H1 (cell line): ENCODE data around the gene PPP1R12B. TPM values are rescaled to one million over a fixed set of nuclear protein-coding genes. Genes with fewer than 3 reads are reported as not detected.
"Not testable (repeated sequence)": the region's sequence is repeated elsewhere in the genome, so short reads cannot be mapped to it uniquely, and the experiment has no call there.

Source experiments
- CTCF ChIA-PET: fragments of 300-600 bp; sonication (Branson Sonifier 250); formaldehyde crosslinking; loops from one replicate; lab custom pipeline; 2021; ENCODE audit not compliant: partially characterized antibody; lab: Charles Lee
- POLR2A ChIA-PET: fragments of 300-600 bp; sonication (Branson Sonifier 250); formaldehyde crosslinking; loops from one replicate; lab custom pipeline; 2021; ENCODE audit warnings: inconsistent platforms; ENCODE audit not compliant: partially characterized antibody; lab: Charles Lee
- DNase-seq, 2 experiments: peaks; one replicate each; pipeline versions ENCODE4 v3.0.0 to v3.0.0-alpha.2; 2010 to 2022; ENCODE audit warnings: low spot score in 2 of 2, low read depth in 1 of 2, mixed read lengths in 1 of 2
- FAIRE-seq: peaks from 2 replicates; lab custom pipeline; 2011; peaks lifted over from hg19 to GRCh38; lab: Jason Lieb, UNC
- H2AFZ ChIP-seq: 2 replicates; pipeline ENCODE4 v1.8.1; 2012; ENCODE audit warnings: low read length, inconsistent platforms
- H2AK5ac ChIP-seq: 2 replicates; pipeline ENCODE4 v1.6.1; 2013; ENCODE audit warnings: low read depth, low read length
- H2BK120ac ChIP-seq: replicated peaks from 2 replicates; pipeline ENCODE3; 2013; ENCODE audit warnings: low read depth, low read length, inconsistent platforms
- H2BK12ac ChIP-seq: 2 replicates; pipeline ENCODE4 v1.6.1; 2013; ENCODE audit warnings: low read depth, low read length
- H2BK15ac ChIP-seq: 2 replicates; pipeline ENCODE4 v1.6.1; 2013; ENCODE audit warnings: low read length
- H2BK20ac ChIP-seq: 2 replicates; pipeline ENCODE4 v1.6.1; 2013; ENCODE audit warnings: low read length
- H2BK5ac ChIP-seq: 2 replicates; pipeline ENCODE4 v1.6.1; 2013; ENCODE audit warnings: low read depth, low read length
- H3K14ac ChIP-seq: 2 replicates; pipeline ENCODE4 v1.6.1; 2013; ENCODE audit warnings: inconsistent platforms; ENCODE audit not compliant: insufficient read length
- H3K18ac ChIP-seq: 2 replicates; pipeline ENCODE4 v1.6.1; 2013; ENCODE audit warnings: low read length; ENCODE audit errors: extremely low read depth
- H3K23ac ChIP-seq: 2 replicates; pipeline ENCODE4 v1.6.1; 2013; ENCODE audit warnings: inconsistent platforms; ENCODE audit not compliant: insufficient read length
- H3K23me2 ChIP-seq: 2 replicates; pipeline ENCODE4 v1.6.1; 2013; ENCODE audit warnings: low read depth, low read length
- H3K27ac ChIP-seq: 2 replicates; pipeline ENCODE4 v1.6.1; 2011; ENCODE audit warnings: low read depth, low read length, inconsistent platforms
- H3K27me3 ChIP-seq, 4 experiments: replicated peaks in 1 of 4; 1 replicate in 1 of 4; 2 replicates in 3 of 4; pipeline versions ENCODE4 v1.6.1 to v1.8.1; 2011 to 2013; ENCODE audit warnings: low read length in 3 of 4, mild to moderate bottlenecking in 3 of 4, inconsistent platforms in 2 of 4, mixed read lengths in 2 of 4, moderate library complexity in 1 of 4; ENCODE audit not compliant: control insufficient read depth in 3 of 4, insufficient read depth in 3 of 4; ENCODE audit errors: extremely low read depth in 1 of 4
- H3K36me3 ChIP-seq, 4 experiments: 2 replicates each; pipeline versions ENCODE4 v1.6.1 to v1.8.1; 2011 to 2013; ENCODE audit warnings: mild to moderate bottlenecking in 4 of 4, low read length in 3 of 4, moderate library complexity in 2 of 4, control low read depth in 1 of 4, inconsistent platforms in 1 of 4; ENCODE audit not compliant: insufficient read depth in 4 of 4, control insufficient read depth in 2 of 4
- H3K4ac ChIP-seq: replicated peaks from 2 replicates; pipeline ENCODE3; 2013; ENCODE audit warnings: low read length, low read depth, mixed read lengths, inconsistent platforms; ENCODE audit not compliant: insufficient read length
- H3K4me1 ChIP-seq, 4 experiments: replicated peaks in 1 of 4; 1 replicate in 1 of 4; 2 replicates in 3 of 4; pipeline versions ENCODE4 v1.6.1 to v1.8.1; 2011 to 2013; ENCODE audit warnings: low read length in 3 of 4, inconsistent platforms in 2 of 4, mixed read lengths in 1 of 4; ENCODE audit not compliant: insufficient read depth in 4 of 4, control insufficient read depth in 3 of 4
- H3K4me2 ChIP-seq, 2 experiments: 2 replicates each; pipeline versions ENCODE4 v1.6.1 to v1.8.1; 2011 to 2013; ENCODE audit warnings: low read depth in 2 of 2, low read length in 2 of 2, control low read depth in 1 of 2, inconsistent platforms in 1 of 2, mild to moderate bottlenecking in 1 of 2; ENCODE audit not compliant: insufficient read depth in 1 of 2
- H3K4me3 ChIP-seq, 4 experiments: fragments of 200-600, 300-600 bp in 1 of 4; sonication (generic), shearing (Covaris generic), sonication (Bioruptor Twin) in 1 of 4; 2 replicates each; pipeline versions ENCODE4 v1.5.1 to v1.8.1; 2011 to 2016; ENCODE audit warnings: low read length in 4 of 4, low read depth in 3 of 4, control low read depth in 2 of 4, inconsistent platforms in 2 of 4, mild to moderate bottlenecking in 2 of 4, mixed read lengths in 1 of 4, moderate library complexity in 1 of 4; ENCODE audit not compliant: insufficient read depth in 2 of 4; ENCODE audit errors: extremely low read depth in 1 of 4
- H3K56ac ChIP-seq: replicated peaks from 2 replicates; pipeline ENCODE3; 2013; ENCODE audit warnings: low read depth, mild to moderate bottlenecking, mixed read lengths, low read length, inconsistent platforms; ENCODE audit not compliant: insufficient read length
- H3K79me1 ChIP-seq: 2 replicates; pipeline ENCODE4 v1.6.1; 2013; ENCODE audit warnings: low read depth, low read length, control low read depth
- H3K79me2 ChIP-seq, 2 experiments: 2 replicates each; pipeline versions ENCODE4 v1.6.1 to v1.8.1; 2012 to 2013; ENCODE audit warnings: low read length in 2 of 2, mild to moderate bottlenecking in 2 of 2, inconsistent platforms in 1 of 2; ENCODE audit not compliant: insufficient read depth in 2 of 2, control insufficient read depth in 1 of 2
- H3K9ac ChIP-seq, 4 experiments: replicated peaks in 1 of 4; 1 replicate in 1 of 4; 2 replicates in 3 of 4; pipeline versions ENCODE4 v1.6.1 to v1.8.1; 2011 to 2013; ENCODE audit warnings: low read depth in 3 of 4, low read length in 3 of 4, control low read depth in 2 of 4, mild to moderate bottlenecking in 2 of 4, moderate library complexity in 2 of 4, inconsistent platforms in 1 of 4; ENCODE audit errors: extremely low read depth in 1 of 4
- H3K9me3 ChIP-seq, 2 experiments: 2 replicates each; pipeline versions ENCODE4 v1.6.1 to v1.8.1; 2012 to 2013; ENCODE audit warnings: mild to moderate bottlenecking in 2 of 2, moderate library complexity in 2 of 2, control low read depth in 1 of 2, inconsistent platforms in 1 of 2, low read depth in 1 of 2, low read length in 1 of 2, mixed read lengths in 1 of 2; ENCODE audit not compliant: insufficient read depth in 2 of 2
- H4K20me1 ChIP-seq, 2 experiments: replicated peaks in 1 of 2; 2 replicates each; pipeline versions ENCODE3 to v1.8.1; 2011 to 2013; ENCODE audit warnings: inconsistent platforms in 2 of 2, low read length in 2 of 2, mild to moderate bottlenecking in 1 of 2; ENCODE audit not compliant: insufficient read depth in 2 of 2, control insufficient read depth in 1 of 2
- H4K5ac ChIP-seq: 2 replicates; pipeline ENCODE4 v1.6.1; 2013; ENCODE audit warnings: low read length, low read depth, mixed read lengths, inconsistent platforms; ENCODE audit not compliant: insufficient read length
- H4K8ac ChIP-seq: 2 replicates; pipeline ENCODE4 v1.8.0; 2013; ENCODE audit warnings: mild to moderate bottlenecking, moderate library complexity, low read length, inconsistent platforms; ENCODE audit not compliant: insufficient read depth; ENCODE audit errors: extremely low read depth
- H4K91ac ChIP-seq: replicated peaks from 2 replicates; pipeline ENCODE3; 2013; ENCODE audit warnings: low read length, mixed read lengths, inconsistent platforms; ENCODE audit not compliant: insufficient read length
- WGBS, 2 experiments: shearing (Covaris generic) in 1 of 2; methylation state at CpG; one replicate each; pipeline versions ENCODE4 v1.1.6 to v1.1.7; 2013 to 2015; ENCODE audit warnings: low lambda C conversion rate in 2 of 2, mixed read lengths in 2 of 2, inconsistent platforms in 1 of 2, low coverage in 1 of 2, missing lambda C conversion rate in 1 of 2; ENCODE audit not compliant: insufficient replicate concordance in 2 of 2, insufficient coverage in 1 of 2, insufficient read length in 1 of 2; ENCODE audit errors: extremely low coverage in 1 of 2, missing lambda C conversion rate in 1 of 2; 5-methylcytosine and 5-hydroxymethylcytosine counted together
- polyA plus RNA-seq, 7 experiments: library from polyadenylated mRNA; depleted of rRNA in 3 of 7; stranded (reverse) in 5 of 7; unstranded in 2 of 7; fragments of >200 nt in 5 of 7; fragments of 200-250 nt in 2 of 7; gene quantifications; 1 replicate in 5 of 7; 2 replicates in 1 of 7; 4 replicates in 1 of 7; pipeline versions ENCODE4 v1.2.1 to v1.2.3, GENCODE V29; 2011 to 2013; ENCODE audit warnings: missing spikeins in 2 of 7, mixed read lengths in 2 of 7
- total RNA-seq: library from RNA; stranded (reverse); fragmentation: NEBNext Ultra II Directional; extraction: Animal tissue kit (Norgen Biotek cat#: 25700); gene quantifications from 2 replicates; pipeline ENCODE4 v1.2.1, GENCODE V29; 2021

The PPP1R12B gene
- total and polyA plus RNA-seq, 2 of the 8 experiments (the other 6 are each of a cell fraction or from before 2014, with no cell fraction given), result 7.9 to 18.7 TPM

DNA sequence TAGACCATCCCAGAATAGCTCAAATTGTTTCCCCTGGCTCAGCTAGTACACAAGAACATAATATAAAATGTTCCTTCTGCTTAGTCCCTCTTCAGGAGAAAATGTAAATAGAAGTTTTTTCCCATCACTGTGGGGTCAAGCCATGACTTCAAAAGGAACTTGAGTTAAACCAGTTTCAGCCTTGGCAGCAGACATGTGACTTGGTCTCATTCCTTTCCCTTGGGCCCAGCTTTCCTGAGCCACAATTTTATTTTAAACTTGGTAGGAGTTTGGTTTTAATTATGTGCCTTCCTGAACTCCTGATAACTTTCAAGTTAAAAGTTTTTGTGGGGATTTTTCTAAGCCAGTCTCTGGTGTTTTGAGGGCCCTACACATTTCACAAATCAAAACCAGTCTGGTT, 204.1 kb downstream of the PPP1R12B start:
- H3K23me2 ChIP-seq, result not testable (repeated sequence)

DNA sequence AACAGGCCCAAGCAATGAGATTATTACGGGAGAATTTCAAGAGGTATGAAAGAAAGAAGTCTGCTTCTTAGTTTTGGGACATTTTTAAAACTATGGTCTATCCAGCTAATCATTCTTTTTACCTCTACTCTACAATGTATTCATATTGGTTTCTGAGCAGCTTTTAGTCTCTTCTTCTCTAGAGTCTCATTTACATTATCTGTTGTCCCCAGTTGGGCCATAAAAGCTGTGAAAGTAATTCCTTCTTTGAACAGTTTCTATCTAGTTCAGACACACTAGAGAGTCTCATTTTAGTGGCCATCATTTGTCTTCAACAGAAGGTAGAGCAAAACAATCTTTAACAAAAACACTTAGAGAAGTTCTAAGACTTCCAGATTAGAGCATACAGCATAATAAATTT, 204.6 kb downstream of the PPP1R12B start:
- POLR2A ChIA-PET, H3K56ac ChIP-seq, H3K79me1 ChIP-seq, H2BK20ac ChIP-seq, H3K23me2 ChIP-seq, H4K91ac ChIP-seq, H3K9me3 ChIP-seq, H3K36me3 ChIP-seq, H3K4me1 ChIP-seq, H2AFZ ChIP-seq, H4K8ac ChIP-seq, H2BK12ac ChIP-seq, H4K20me1 ChIP-seq, H3K27me3 ChIP-seq, H2BK120ac ChIP-seq, H2AK5ac ChIP-seq, H3K4me2 ChIP-seq, H3K18ac ChIP-seq, H2BK5ac ChIP-seq, H3K4ac ChIP-seq, H2BK15ac ChIP-seq, FAIRE-seq, H3K14ac ChIP-seq, H3K27ac ChIP-seq, H3K79me2 ChIP-seq, H4K5ac ChIP-seq, H3K4me3 ChIP-seq, DNase-seq, H3K9ac ChIP-seq, H3K23ac ChIP-seq: not testable (repeated sequence)
- CTCF ChIA-PET, result interaction anchor here (0.7 to 4.1 kb wide), 5 partner anchors 9 to 50 kb away, joined by 3 to 22 read pairs (median 7); no protein-coding TSS in a partner anchor
- 95% methylated on average over 1 of the region's 1 CpG; no CpG with 5 or more reads in 1 of the 2 experiments for WGBS, 2 experiments

More for the DNA sequence above, 204.1 kb downstream of the PPP1R12B start:
- not testable (repeated sequence) for H3K79me1 ChIP-seq, FAIRE-seq, H3K36me3 ChIP-seq, H3K23ac ChIP-seq, H2BK5ac ChIP-seq, H2BK20ac ChIP-seq, H3K27ac ChIP-seq, DNase-seq, H3K14ac ChIP-seq, H3K4me3 ChIP-seq, H4K5ac ChIP-seq, H2BK12ac ChIP-seq, H2AK5ac ChIP-seq, H3K79me2 ChIP-seq, H2BK120ac ChIP-seq, H3K9me3 ChIP-seq, H3K4ac ChIP-seq, H3K18ac ChIP-seq, H2AFZ ChIP-seq, H3K4me1 ChIP-seq, H3K4me2 ChIP-seq, H4K8ac ChIP-seq, H4K91ac ChIP-seq, H4K20me1 ChIP-seq, H3K56ac ChIP-seq, H3K27me3 ChIP-seq, H2BK15ac ChIP-seq, H3K9ac ChIP-seq
- CTCF ChIA-PET, result interaction anchor here (1.8 to 4.1 kb wide), 2 partner anchors 10 to 20 kb away, joined by 7 to 22 read pairs; no protein-coding TSS in a partner anchor
- POLR2A ChIA-PET, result interaction anchor here (1.5 kb wide), 1 partner anchor 9 kb away, joined by 3 read pairs; no protein-coding TSS in a partner anchor
